22Rv1 (cell line): ENCODE data around the gene MORC2.

Source experiments
- CTCF ChIP-seq: fragments of 450-650 bp; IDR thresholded peaks from 2 replicates; pipeline ENCODE4 v1.5.1; 2017; ENCODE audit warnings: mild to moderate bottlenecking
- ZFX ChIP-seq: fragments of 450-650 bp; IDR thresholded peaks from 2 replicates; pipeline ENCODE4 v1.6.1; 2017; ENCODE audit warnings: antibody characterized with exemption, borderline replicate concordance

GRCh38 chr22:30903876-30904460 lies 64.6 kb downstream of the MORC2 start:
- TF ChIP-seq CTCF (no peak), ZFX (no peak)
